ENCODE results near the gene NUTF2.
A peak's percentile ranks its signal among the peaks of the same experiment; 100 is the strongest.
"Not testable (repeated sequence)": the region's sequence is repeated elsewhere in the genome, so short reads cannot be mapped to it uniquely, and the experiment has no call there.

The NUTF2 gene

GRCh38 chr16:67841198-67841815, 5.4 kb upstream of the NUTF2 start:
- DNase-seq: peak in 1 of 2 experiments; percentile 37

GRCh38 chr16:67841816-67842508, 4.8 kb upstream of the NUTF2 start, which contains the start of gene THAP11:
TSS of gene THAP11 (plus strand) at chr16:67842320. CDS start at chr16:67842555, 235 bp downstream.
- peak; percentile 98 for DNase-seq

GRCh38 chr16:67842509-67843342, 4.0 kb upstream of the NUTF2 start:
- DNase-seq: peak; percentile 37 to 50

- no peak for DNase-seq
Measured at GRCh38 chr16:67843343-67843765, 3.4 kb upstream of the NUTF2 start.

GRCh38 chr16:67844497-67844896, 2.2 kb upstream of the NUTF2 start:
- DNase-seq: no peak

DNA sequence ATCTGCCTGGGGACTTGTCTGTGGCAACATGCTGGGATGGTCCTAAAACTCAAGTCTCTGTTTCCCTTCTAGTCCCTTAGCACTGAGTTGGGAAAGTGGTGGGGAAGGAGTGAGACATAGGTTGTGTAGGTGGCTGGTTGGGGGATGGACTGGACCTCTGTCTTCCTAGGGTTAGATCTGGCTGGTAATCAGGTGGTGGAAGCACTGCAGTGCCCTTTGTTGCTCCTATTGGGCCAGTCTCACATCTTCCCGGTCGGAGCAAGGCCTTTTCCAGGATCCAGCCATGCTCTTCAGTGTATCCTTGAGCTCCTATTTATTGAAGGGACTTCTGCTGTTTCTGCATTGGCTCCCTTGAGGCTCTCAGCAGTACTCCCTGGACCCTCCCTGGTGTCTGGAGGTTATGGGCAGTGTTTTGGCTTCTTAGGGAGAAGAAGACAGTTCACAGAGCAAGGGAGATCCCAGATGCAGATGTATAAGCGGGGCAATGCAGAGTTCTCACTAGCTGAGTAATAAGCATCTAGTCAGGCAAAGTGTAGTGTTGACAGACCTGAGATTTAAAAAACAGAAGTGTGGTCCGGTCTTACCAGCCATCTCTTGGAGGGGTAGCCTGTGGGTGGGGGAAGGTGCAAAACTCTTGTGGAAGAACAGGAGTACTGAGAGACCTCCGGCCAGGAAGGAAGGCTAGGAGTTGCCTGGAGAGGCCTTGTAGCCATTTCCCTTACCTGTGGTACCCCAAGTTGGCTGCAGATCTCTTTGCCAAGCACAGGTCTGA, 1.3 kb upstream of the NUTF2 start:
- DNase-seq: no peak

DNA sequence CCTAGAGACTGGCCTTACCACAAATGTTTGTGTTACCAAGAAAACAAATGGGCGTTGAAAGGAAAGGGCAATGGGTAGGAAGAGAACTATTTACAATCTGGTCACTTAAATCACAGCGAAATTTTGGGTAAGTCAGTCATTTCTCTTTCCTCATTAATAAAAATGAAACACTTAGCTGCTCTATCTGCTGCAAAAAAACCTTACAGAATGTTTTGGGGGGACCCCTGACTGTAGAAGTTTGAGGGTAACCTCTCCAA, 742 bp upstream of the NUTF2 start:
- DNase-seq: no peak

- DNase-seq: peak; percentile 41 to 48
Measured at GRCh38 chr16:67847064-67847861, 530 bp downstream of the NUTF2 start, which contains the start of gene CENPT. TSS of gene CENPT (minus strand) at chr16:67847693. CDS start at chr16:67833859, 13,834 bp downstream.

- no peak for DNase-seq
Measured at GRCh38 chr16:67848118-67848517, 1.4 kb downstream of the NUTF2 start.

- DNase-seq: no peak
Measured at GRCh38 chr16:67853670-67854069, 6.9 kb downstream of the NUTF2 start.

- no peak for DNase-seq
Measured at GRCh38 chr16:67855789-67856188, 9.1 kb downstream of the NUTF2 start.

GRCh38 chr16:67856927-67857546, 10.3 kb downstream of the NUTF2 start:
- no peak for DNase-seq

DNA sequence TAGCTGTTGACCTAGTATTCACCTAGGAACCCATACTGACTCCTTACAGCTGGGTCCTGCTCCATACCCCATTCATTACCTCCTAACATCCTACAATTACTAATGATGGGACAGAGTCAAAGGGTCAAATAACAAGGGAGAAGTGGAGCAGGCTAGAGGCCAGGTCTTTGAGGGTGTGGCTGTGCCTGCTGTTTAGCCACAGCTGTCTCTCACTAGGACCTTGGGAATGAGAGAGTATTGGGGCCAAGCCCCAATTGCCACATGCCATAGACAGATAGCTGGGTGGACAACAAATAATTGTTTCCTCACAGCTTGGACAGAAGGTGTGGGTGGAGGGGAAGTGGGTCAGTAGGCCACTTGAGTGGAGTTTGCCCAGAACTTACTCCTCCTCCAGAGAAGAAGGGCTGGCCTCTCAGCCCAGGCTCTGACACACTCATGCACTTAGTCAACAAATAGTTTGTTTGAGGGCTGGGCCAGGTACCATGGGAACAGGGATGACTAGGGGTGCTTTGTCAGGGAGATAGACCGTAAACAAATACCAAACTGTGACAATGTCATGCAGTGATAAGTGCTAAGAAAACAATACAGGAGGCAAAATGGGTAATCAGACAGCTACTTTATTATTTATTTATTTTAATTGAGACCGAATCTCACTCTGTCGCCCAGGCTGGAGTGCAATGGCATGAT, 11.0 kb downstream of the NUTF2 start:
- DNase-seq: no peak

GRCh38 chr16:67858500-67858899, 11.8 kb downstream of the NUTF2 start:
- DNase-seq: no peak

DNA sequence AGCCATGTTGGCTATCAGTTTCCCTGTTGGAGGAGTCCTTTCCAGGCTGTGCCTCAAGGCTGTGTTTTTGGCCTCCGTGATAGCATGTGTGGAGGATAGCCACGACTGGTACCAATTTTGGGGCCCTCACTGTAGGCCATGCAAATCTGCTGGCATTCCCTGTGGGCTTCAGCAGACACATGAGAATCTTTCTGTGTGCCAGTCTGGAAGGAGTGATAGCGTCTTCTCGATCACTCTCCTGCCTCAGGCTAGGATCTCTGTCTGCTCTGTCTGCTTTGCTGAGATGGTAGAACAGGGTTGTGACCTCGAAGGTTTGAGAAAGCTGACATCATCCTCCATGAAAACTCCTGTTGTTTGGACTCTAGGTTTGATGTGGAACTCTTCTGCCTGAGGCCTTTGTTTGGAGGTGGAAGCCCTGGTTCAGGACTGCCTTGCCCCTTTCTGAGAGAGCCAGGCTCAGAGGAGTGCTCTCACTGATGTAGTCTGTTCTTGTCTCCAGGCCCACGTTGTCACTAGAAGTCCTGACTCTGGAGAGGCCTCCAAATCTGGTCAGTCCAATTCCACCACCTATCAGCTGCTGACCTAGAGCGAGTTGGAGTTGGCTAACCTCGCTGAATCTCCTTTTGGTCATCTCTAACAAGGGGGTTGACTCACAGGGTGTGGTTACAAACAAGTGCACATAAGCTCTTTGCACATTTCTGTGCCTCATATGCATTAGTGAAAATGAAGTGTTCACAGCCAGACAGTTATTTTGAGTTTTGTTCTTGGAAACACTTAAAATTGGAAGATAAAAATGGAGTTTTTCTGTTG, 14.1 kb downstream of the NUTF2 start:
- no peak for DNase-seq

GRCh38 chr16:67861877-67862276, 15.1 kb downstream of the NUTF2 start:
- no peak for DNase-seq

GRCh38 chr16:67862623-67863583, 16.2 kb downstream of the NUTF2 start:
- DNase-seq: no peak

GRCh38 chr16:67864044-67864443, 17.3 kb downstream of the NUTF2 start:
- not testable (repeated sequence) for DNase-seq

- DNase-seq: no peak
Measured at GRCh38 chr16:67864594-67864993, 17.9 kb downstream of the NUTF2 start.
